ENCODE results near the gene MAD2L2.

DNA sequence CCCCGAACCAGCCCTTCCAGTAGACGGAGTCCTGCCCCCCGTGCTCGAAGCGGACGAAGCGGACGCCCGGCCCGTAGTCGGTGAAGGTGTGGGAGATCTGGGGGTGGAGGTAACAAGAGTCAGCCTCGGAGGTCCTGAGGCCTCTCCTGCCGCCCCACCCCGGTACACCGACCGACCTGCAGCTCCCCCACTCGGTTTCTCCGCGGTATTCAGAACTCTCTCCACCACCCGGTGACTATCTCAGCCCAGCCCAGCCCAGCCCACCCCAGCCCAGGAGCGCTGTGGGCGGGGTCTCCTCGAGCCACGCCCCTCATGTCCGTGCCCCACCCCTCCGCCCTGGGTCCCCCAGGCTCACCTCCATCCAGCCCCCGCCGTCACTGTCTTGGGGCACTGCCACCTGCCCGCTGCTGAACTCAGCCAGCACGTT, 32.2 kb downstream of the MAD2L2 start:
- TF ChIP-seq, protein P1, sequence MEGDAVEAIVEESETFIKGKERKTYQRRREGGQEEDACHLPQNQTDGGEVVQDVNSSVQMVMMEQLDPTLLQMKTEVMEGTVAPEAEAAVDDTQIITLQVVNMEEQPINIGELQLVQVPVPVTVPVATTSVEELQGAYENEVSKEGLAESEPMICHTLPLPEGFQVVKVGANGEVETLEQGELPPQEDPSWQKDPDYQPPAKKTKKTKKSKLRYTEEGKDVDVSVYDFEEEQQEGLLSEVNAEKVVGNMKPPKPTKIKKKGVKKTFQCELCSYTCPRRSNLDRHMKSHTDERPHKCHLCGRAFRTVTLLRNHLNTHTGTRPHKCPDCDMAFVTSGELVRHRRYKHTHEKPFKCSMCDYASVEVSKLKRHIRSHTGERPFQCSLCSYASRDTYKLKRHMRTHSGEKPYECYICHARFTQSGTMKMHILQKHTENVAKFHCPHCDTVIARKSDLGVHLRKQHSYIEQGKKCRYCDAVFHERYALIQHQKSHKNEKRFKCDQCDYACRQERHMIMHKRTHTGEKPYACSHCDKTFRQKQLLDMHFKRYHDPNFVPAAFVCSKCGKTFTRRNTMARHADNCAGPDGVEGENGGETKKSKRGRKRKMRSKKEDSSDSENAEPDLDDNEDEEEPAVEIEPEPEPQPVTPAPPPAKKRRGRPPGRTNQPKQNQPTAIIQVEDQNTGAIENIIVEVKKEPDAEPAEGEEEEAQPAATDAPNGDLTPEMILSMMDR (IDR thresholded peaks at IDR 0.05) = no peak
- TF ChIP-seq POLR2A (IDR thresholded peaks at IDR 0.05) = no peak
